IMR-90 (cell line): ENCODE data around the gene A4GALT. TPM values are rescaled to one million over a fixed set of nuclear protein-coding genes. Genes with fewer than 3 reads are reported as not detected.

Experiments used
- ATAC-seq: fragments of 200-7000 bp; cut with Tn5 transposase; 2 replicates; pipeline ENCODE4 v1.9.1; 2020; ENCODE audit warnings: low read depth, mild to moderate bottlenecking, moderate library complexity
- BruUV-seq: library from RNA; stranded (reverse); fragments of 400-500 nt; replicated peaks from 2 replicates; lab custom pipeline; 2021; lab: Mats Ljungman, UMichigan
- CTCF ChIA-PET: fragments of 300-600 bp; formaldehyde crosslinking; extraction: SDS; loops from one replicate; lab custom pipeline; 2021; ENCODE audit warnings: antibody characterized with exemption; lab: Yijun Ruan, JAX
- POLR2A ChIA-PET: fragments of 300-600 bp; sonication (Branson Sonifier 250); formaldehyde crosslinking; loops from one replicate; lab custom pipeline; 2022; ENCODE audit warnings: antibody characterized with exemption; ENCODE audit not compliant: unreplicated experiment; lab: Charles Lee
- DNase-seq: peaks from one replicate; pipeline ENCODE4 v3.0.0; 2013
- H2AFZ ChIP-seq: replicated peaks from 2 replicates; pipeline ENCODE3; 2013; ENCODE audit warnings: low read length, mild to moderate bottlenecking; ENCODE audit not compliant: poor library complexity
- H2AK5ac ChIP-seq: 2 replicates; pipeline ENCODE4 v1.6.1; 2013; ENCODE audit warnings: low read depth, low read length, inconsistent platforms
- H2AK9ac ChIP-seq: replicated peaks from 2 replicates; pipeline ENCODE3; 2013; ENCODE audit warnings: mild to moderate bottlenecking, low read depth, low read length, moderate library complexity; ENCODE audit not compliant: poor library complexity
- H2BK120ac ChIP-seq: 2 replicates; pipeline ENCODE4 v1.6.1; 2013; ENCODE audit warnings: low read depth, low read length, inconsistent platforms
- H2BK15ac ChIP-seq: 3 replicates; pipeline ENCODE4 v1.6.1; 2013; ENCODE audit warnings: low read depth, low read length, inconsistent platforms
- H2BK20ac ChIP-seq: 2 replicates; pipeline ENCODE4 v1.6.1; 2013; ENCODE audit warnings: low read depth, mild to moderate bottlenecking, inconsistent platforms, low read length, moderate library complexity
- H2BK5ac ChIP-seq: 2 replicates; pipeline ENCODE4 v1.6.1; 2013; ENCODE audit warnings: mild to moderate bottlenecking, low read depth, low read length, inconsistent platforms; ENCODE audit not compliant: poor library complexity, severe bottlenecking
- H3K14ac ChIP-seq: replicated peaks from 2 replicates; pipeline ENCODE4 v1.6.1; 2013; ENCODE audit warnings: low read depth, low read length, inconsistent platforms
- H3K18ac ChIP-seq: 2 replicates; pipeline ENCODE4 v1.6.1; 2013; ENCODE audit warnings: low read depth, low read length, control low read depth
- H3K23ac ChIP-seq: 2 replicates; pipeline ENCODE4 v1.6.1; 2013; ENCODE audit warnings: low read depth, low read length, inconsistent platforms
- H3K27ac ChIP-seq: 2 replicates; pipeline ENCODE4 v1.5.1; 2013; ENCODE audit warnings: mild to moderate bottlenecking, control low read depth, low read length; ENCODE audit not compliant: insufficient read depth
- H3K27me3 ChIP-seq: 2 replicates; pipeline ENCODE4 v1.6.1; 2013; ENCODE audit warnings: low read length; ENCODE audit not compliant: control insufficient read depth, insufficient read depth
- H3K36me3 ChIP-seq: 2 replicates; pipeline ENCODE4 v1.6.1; 2013; ENCODE audit warnings: low read length, mixed read lengths; ENCODE audit not compliant: control insufficient read depth, insufficient read depth
- H3K4ac ChIP-seq: 2 replicates; pipeline ENCODE4 v1.6.1; 2013; ENCODE audit warnings: low read depth, low read length, inconsistent platforms
- H3K4me1 ChIP-seq: 2 replicates; pipeline ENCODE4 v1.6.1; 2013; ENCODE audit warnings: low read length, mixed read lengths; ENCODE audit not compliant: control insufficient read depth, insufficient read depth
- H3K4me2 ChIP-seq: 2 replicates; pipeline ENCODE4 v1.6.1; 2013; ENCODE audit warnings: low read depth, mild to moderate bottlenecking, control low read depth, low read length, moderate library complexity
- H3K4me3 ChIP-seq: 2 replicates; pipeline ENCODE4 v1.5.1; 2013; ENCODE audit warnings: low read depth, mild to moderate bottlenecking, control low read depth, low read length, moderate library complexity; ENCODE audit not compliant: insufficient read depth
- H3K56ac ChIP-seq: 2 replicates; pipeline ENCODE4 v1.6.1; 2013; ENCODE audit warnings: low read length, inconsistent platforms; ENCODE audit not compliant: insufficient read depth; ENCODE audit errors: extremely low read depth
- H3K79me1 ChIP-seq, 2 experiments: 2 replicates each; pipeline ENCODE4 v1.6.1; 2013; ENCODE audit warnings: low read length in 2 of 2, inconsistent platforms in 1 of 2, low read depth in 1 of 2
- H3K9ac ChIP-seq: 2 replicates; pipeline ENCODE4 v1.6.1; 2013; ENCODE audit warnings: low read depth, low read length, control low read depth
- H3K9me1 ChIP-seq: 2 replicates; pipeline ENCODE4 v1.6.1; 2013; ENCODE audit warnings: low read length, inconsistent platforms; ENCODE audit not compliant: insufficient read depth
- H3K9me3 ChIP-seq: 2 replicates; pipeline ENCODE4 v1.6.1; 2013; ENCODE audit warnings: low read length; ENCODE audit not compliant: control insufficient read depth, insufficient read depth
- H4K20me1 ChIP-seq: 2 replicates; pipeline ENCODE4 v1.6.1; 2013; ENCODE audit warnings: low read length, inconsistent platforms; ENCODE audit not compliant: insufficient read depth
- H4K5ac ChIP-seq: 2 replicates; pipeline ENCODE4 v1.6.1; 2013; ENCODE audit warnings: mild to moderate bottlenecking, low read depth, low read length, control low read depth
- H4K8ac ChIP-seq, 2 experiments: 2 replicates each; pipeline ENCODE4 v1.6.1; 2013; ENCODE audit warnings: low read depth in 2 of 2, low read length in 2 of 2, control low read depth in 1 of 2, inconsistent platforms in 1 of 2
- H4K91ac ChIP-seq: 2 replicates; pipeline ENCODE4 v1.6.1; 2013; ENCODE audit warnings: low read depth, low read length, inconsistent platforms; ENCODE audit not compliant: insufficient read depth
- BHLHE40 ChIP-seq: fragments of 150-350 bp; IDR thresholded peaks from 2 replicates; pipeline ENCODE4 v1.6.1; 2016; ENCODE audit warnings: mild to moderate bottlenecking, low read depth, low read length
- CEBPB ChIP-seq: IDR thresholded peaks from 2 replicates; pipeline ENCODE4 v1.6.1; 2012; ENCODE audit warnings: low read depth, low read length, improper control_type of control experiment
- CHD1 ChIP-seq: IDR thresholded peaks from 2 replicates; pipeline ENCODE4 v1.6.1; 2012; ENCODE audit warnings: low read depth, low read length, improper control_type of control experiment
- CTCF ChIP-seq: conservative IDR thresholded peaks from 2 replicates; pipeline ENCODE4 v1.5.1; 2012; ENCODE audit warnings: mild to moderate bottlenecking, low read depth, low read length, improper control_type of control experiment
- MAZ ChIP-seq: IDR thresholded peaks from 2 replicates; pipeline ENCODE4 v1.6.1; 2012; ENCODE audit warnings: low read depth, mild to moderate bottlenecking, low read length, improper control_type of control experiment, moderate library complexity, borderline replicate concordance
- MXI1 ChIP-seq: IDR thresholded peaks from 2 replicates; pipeline ENCODE4 v1.6.1; 2012; ENCODE audit warnings: low read depth, mild to moderate bottlenecking, low read length, moderate library complexity, borderline replicate concordance
- NFE2L2 ChIP-seq: fragments of 150-350 bp; IDR thresholded peaks from 2 replicates; pipeline ENCODE4 v1.6.1; 2016; ENCODE audit warnings: low read depth, mild to moderate bottlenecking, low read length
- RAD21 ChIP-seq: IDR thresholded peaks from 2 replicates; pipeline ENCODE4 v1.6.1; 2012; ENCODE audit warnings: low read length, improper control_type of control experiment
- RCOR1 ChIP-seq: IDR thresholded peaks from 2 replicates; pipeline ENCODE4 v1.6.1; 2012; ENCODE audit warnings: mild to moderate bottlenecking, low read length, improper control_type of control experiment; ENCODE audit not compliant: insufficient replicate concordance
- RFX5 ChIP-seq: IDR thresholded peaks from 2 replicates; pipeline ENCODE4 v1.8.0; 2012; ENCODE audit warnings: low read depth, mild to moderate bottlenecking, low read length, moderate library complexity
- SMC3 ChIP-seq: fragments of 150-350 bp; IDR thresholded peaks from 2 replicates; pipeline ENCODE4 v1.6.1; 2016; ENCODE audit warnings: low read depth, mild to moderate bottlenecking, antibody characterized with exemption, low read length, moderate library complexity
- USF2 ChIP-seq: fragments of 150-350 bp; IDR thresholded peaks from 2 replicates; pipeline ENCODE4 v1.6.1; 2017; ENCODE audit warnings: mild to moderate bottlenecking, antibody characterized with exemption, low read length, low read depth
- WGBS, 2 experiments: methylation state at CpG; one replicate each; pipeline versions ENCODE4 v1.1.5 to v1.1.7; 2013; ENCODE audit warnings: missing lambda C conversion rate in 2 of 2; ENCODE audit not compliant: insufficient read length in 1 of 2; ENCODE audit errors: extremely low coverage in 2 of 2; 5-methylcytosine and 5-hydroxymethylcytosine counted together
- dilution Hi-C: fragments of 300-500 bp; cut with HindIII; formaldehyde crosslinking; loops from one replicate; pipeline ENCODE4 v1.14.3; 2018; ENCODE audit warnings: low sequenced_read_pairs; ENCODE audit not compliant: unreplicated experiment
- in situ Hi-C: fragments of 300-500 bp; cut with MboI; formaldehyde crosslinking; loops from 3 replicates; pipeline ENCODE4 v1.14.3; 2019; ENCODE audit warnings: low sequenced_read_pairs, inconsistent platforms, mixed read lengths
- intact Hi-C: fragments of 100-400 bp; cut with micrococcal nuclease; formaldehyde crosslinking; loops from 2 replicates; pipeline ENCODE4 v1.10.0; 2022
- polyA plus RNA-seq, 3 experiments: library from polyadenylated mRNA; depleted of rRNA; stranded (reverse); fragments of >200 nt; gene quantifications; 2 replicates each; pipeline ENCODE4 v1.2.3, GENCODE V29; 2012; ENCODE audit warnings: low replicate concordance in 1 of 3
- total RNA-seq: library from RNA; depleted of rRNA; stranded (reverse); fragments of >200 nt; gene quantifications from 2 replicates; pipeline ENCODE4 v1.2.3, GENCODE V29; 2012

Gene A4GALT
- total and polyA plus RNA-seq, 2 of the 4 experiments (the other 2 are of a cell fraction): 1.6 to 6.1 TPM

GRCh38 chr22:42655693-42656092 lies 65.0 kb downstream of the A4GALT start:
- peak overlapping the region; percentile 43 for H2AFZ ChIP-seq
- no peaks in the 10 kb centered on the region for H3K36me3 ChIP-seq
- H2BK15ac ChIP-seq: no peak overlapping the region
- dilution Hi-C loops: no loop called here
- H3K23ac ChIP-seq: peak overlapping the region; percentile 66; the same call in 1 of the 2 replicates
- intact Hi-C loops: no loop called here
- no peak overlapping the region for H3K4me2 ChIP-seq
- H2AK9ac ChIP-seq: no peak overlapping the region
- no peaks in the 10 kb centered on the region for H3K27me3 ChIP-seq
- DNase-seq (no peak), ATAC-seq (no peak)
- no peak overlapping the region for H2BK5ac ChIP-seq
- H4K5ac ChIP-seq: no peak overlapping the region
- H3K14ac ChIP-seq: no peak overlapping the region
- H3K27ac ChIP-seq: no peak overlapping the region
- no peak overlapping the region for H4K8ac ChIP-seq
- POLR2A ChIA-PET: no interaction called here
- CTCF ChIA-PET: no interaction called here
- H4K20me1 ChIP-seq: no peaks in the 10 kb centered on the region; the same call in 1 of the 2 replicates
- in situ Hi-C loops: no loop called here
- no peak for TF ChIP-seq CTCF
- TF ChIP-seq RCOR1: no peak
- no peak for TF ChIP-seq BHLHE40
- TF ChIP-seq RAD21: no peak
- no peak for TF ChIP-seq CEBPB
- TF ChIP-seq SMC3: no peak
- no peak for TF ChIP-seq MAZ
- TF ChIP-seq MXI1: no peak
- TF ChIP-seq CHD1: no peak
- no peak for TF ChIP-seq USF2
- TF ChIP-seq NFE2L2: no peak
- no peak for TF ChIP-seq RFX5
- no peaks in the 10 kb centered on the region for H3K79me1 ChIP-seq
- H3K9me3 ChIP-seq: no peaks in the 10 kb centered on the region
- BruUV-seq: no TSS peak
- H3K56ac ChIP-seq: no peak overlapping the region
- no peak overlapping the region; the same call in 1 of the 2 replicates for H3K4ac ChIP-seq
- H2BK120ac ChIP-seq: no peak overlapping the region
- H3K9ac ChIP-seq: no peak overlapping the region
- 0 out of 2 replicates have a peak, but pooled peaks cover 2% of the 10 kb centered on the region for H3K4me1 ChIP-seq
- H2BK20ac ChIP-seq: no peak overlapping the region
- no peak overlapping the region for H3K4me3 ChIP-seq
- H3K9me1 ChIP-seq: peaks cover 4% of the 10 kb centered on the region
- H3K18ac ChIP-seq: no peak overlapping the region
- WGBS, 2 experiments: 59% methylated on average over 5 of the region's 9 CpGs; no CpG with 5 or more reads in 1 of the 2 experiments
- H4K91ac ChIP-seq: no peak overlapping the region
- H2AK5ac ChIP-seq: 0 out of 2 replicates have a peak overlapping the region, but pooled peaks have one; percentile 33
